ENCODE results near the gene GMFB. TPM values are rescaled to one million over a fixed set of nuclear protein-coding genes. Genes with fewer than 3 reads are reported as not detected.

Gene GMFB
- total RNA-seq: 55.9 and 85.4 TPM in 2 replicates

DNA sequence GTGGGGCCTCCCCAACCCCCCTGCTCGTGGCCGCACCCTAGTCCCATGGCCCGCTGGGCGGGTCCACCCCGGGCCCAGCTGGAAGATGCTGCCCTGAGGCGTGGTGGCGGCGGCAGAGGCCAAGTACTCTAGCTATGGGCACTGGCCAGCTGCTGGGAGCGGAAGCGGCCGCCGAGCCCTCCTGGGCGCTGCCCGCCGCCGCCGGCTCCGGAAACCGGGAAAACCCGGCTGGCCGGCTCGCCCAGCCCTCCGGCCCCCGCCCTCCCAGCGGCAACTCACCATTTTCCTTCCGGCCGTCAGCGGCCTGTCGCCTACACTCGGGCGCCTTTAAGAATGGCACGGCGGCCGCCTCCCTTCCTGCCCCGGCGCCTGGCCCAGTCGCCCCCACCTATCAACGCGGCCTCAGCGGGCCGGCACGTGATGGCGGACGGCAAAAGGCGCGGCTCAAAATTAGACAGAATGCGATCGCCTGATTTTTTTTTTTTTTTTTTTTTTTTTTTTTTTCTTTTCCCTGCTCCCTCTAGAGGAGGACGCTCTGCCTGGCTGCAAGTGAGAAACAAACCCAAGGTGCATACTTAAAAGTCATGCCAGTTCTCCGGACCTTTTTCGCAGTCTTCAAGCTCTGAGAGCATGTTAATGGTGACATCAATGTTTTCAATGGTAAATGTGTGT, at the start of gene GMFB:
Gene GMFB, minus strand, starts transcription at position 335 of the 672 bp plus-strand sequence. Its CDS starts 53 bp downstream, at position 282.

DNA sequence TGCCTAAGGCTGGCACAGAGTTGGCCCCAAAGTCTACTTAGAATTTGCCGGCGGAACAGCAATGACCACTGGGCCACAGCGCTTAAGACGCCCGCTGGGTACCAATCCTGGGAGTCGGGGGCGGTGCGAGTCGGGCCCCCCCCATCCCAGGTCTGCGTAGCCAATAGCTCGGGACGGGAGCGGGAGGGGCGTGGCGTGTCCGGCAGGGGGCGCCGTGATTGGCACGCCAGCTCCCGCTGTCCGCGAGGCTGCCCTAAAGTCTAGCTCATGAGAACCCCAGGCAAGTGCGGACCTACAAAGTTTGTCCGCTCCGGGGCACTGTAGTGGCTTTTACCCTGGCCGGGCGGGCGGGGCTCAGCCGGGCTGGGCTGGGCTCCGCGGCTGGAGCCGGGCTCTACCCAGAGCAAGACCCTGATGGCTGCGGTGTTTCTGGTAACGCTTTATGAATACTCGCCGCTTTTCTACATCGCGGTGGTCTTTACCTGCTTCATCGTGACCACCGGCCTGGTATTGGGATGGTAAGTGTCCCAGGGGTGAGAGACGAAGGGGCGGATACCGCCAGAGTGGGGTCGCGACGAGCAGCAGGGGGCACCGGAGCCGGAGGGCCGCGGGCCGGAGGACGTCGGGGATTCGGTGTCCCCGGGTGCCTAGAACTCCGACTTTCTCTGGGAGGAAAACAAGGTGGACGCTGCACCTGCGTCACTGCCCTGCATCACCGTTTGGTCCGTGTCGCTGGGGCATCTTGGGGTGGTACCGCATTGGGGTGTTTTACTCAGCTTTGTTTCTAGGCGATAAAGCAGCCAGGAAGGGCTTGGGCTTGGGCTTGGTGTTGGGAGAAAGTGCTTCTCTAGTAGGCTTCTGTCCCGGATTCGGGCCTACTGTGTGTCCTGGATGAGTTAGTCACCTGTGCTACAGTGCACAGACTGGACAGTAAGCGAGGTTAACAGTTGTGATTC, 21.0 kb upstream of the GMFB start, which contains the start of gene CGRRF1:
Gene CGRRF1, plus strand, starts transcription at position 361 of the 956 bp plus-strand sequence. Its CDS starts 54 bp downstream, at position 415.

DNA sequence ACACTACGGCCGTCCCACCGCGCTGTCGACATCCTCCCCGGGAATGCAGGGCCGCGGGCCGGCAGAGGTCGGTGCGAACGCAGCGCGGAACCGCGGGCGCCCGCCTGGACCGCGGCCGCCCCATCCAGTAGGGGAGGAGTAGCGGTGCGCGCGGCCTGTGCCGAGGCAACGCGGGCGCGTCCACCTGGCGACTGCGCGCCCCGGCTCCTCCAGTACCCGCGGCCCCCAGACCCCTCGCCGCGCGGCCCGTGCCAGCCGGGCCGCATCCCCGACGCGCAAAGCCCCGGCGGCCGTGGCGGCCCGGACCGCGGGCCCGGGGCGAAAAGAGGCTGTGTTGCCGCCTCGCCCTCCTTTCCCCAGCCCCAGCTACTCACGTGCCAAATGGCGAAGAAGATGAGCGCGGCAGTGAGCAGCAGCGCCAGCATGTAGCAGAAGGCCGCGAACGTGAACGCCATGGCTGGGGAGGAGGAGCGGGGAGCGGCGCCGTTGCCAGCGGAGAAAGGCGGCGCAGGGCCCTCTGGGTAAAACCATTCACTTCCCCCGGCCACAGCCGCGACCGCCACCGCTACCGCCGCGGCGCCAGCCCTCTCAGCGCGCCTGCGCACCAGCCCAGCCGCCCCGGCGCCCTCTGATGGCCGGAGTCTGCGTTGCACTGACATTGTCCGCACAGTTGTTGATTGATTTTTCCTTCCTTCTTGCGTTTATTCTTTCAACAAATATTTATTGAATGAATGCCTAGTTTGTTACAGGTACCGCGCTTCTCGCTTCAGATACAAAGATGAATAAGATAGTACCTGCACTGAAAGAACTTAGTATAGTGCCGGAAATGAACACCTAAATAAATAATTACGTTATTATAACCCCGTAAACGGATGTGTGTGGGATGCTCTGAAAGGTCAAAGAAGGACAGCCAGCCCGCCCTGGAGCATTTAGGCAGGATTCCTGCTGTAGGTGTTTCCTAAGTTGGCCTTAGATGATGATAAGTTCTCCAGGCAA, 47.6 kb downstream of the GMFB start, which contains the start of gene CNIH1:
Gene CNIH1, minus strand, starts transcription at position 502 of the 996 bp plus-strand sequence. Its CDS starts 47 bp downstream, at position 455.

Other genes with a start within 250 kb of the GMFB start
- gene CDKN3, start 92.0 kb downstream of the GMFB start, total RNA-seq: 89.1 and 108 TPM in 2 replicates
- gene CNIH1, start 47.6 kb downstream of the GMFB start, total RNA-seq: 287 and 336 TPM in 2 replicates
- gene CGRRF1, start 20.9 kb upstream of the GMFB start, total RNA-seq: 14.7 and 16.1 TPM in 2 replicates
- 13.8 and 16.1 TPM in 2 replicates for gene SAMD4A, start 78.1 kb upstream of the GMFB start, total RNA-seq

All from myometrial cell (primary cell).